Type B pancreatic cell (in vitro differentiated cells): ENCODE data around the gene SPATA6L. TPM values are rescaled to one million over a fixed set of nuclear protein-coding genes. Genes with fewer than 3 reads are reported as not detected.

Experiments
- DNase-seq: peaks from one replicate; pipeline ENCODE4 v3.0.0; 2021; ENCODE audit warnings: mixed read lengths; ENCODE audit not compliant: unreplicated experiment; ENCODE audit errors: extremely low spot score
- H3K27ac Mint-ChIP-seq: 2 replicates; pipeline ENCODE4 v1.8.0; 2021; ENCODE audit warnings: mild to moderate bottlenecking, mixed read lengths
- H3K27me3 Mint-ChIP-seq: 2 replicates; pipeline ENCODE4 v1.8.0; 2021; ENCODE audit warnings: mixed read lengths
- H3K36me3 Mint-ChIP-seq: 2 replicates; pipeline ENCODE4 v1.8.0; 2021; ENCODE audit warnings: mixed read lengths
- H3K4me1 Mint-ChIP-seq: one replicate; pipeline ENCODE4 v1.8.0; 2021; ENCODE audit warnings: mixed read lengths; ENCODE audit not compliant: unreplicated experiment
- H3K4me3 Mint-ChIP-seq: 2 replicates; pipeline ENCODE4 v1.8.0; 2021; ENCODE audit warnings: mild to moderate bottlenecking, mixed read lengths
- H3K9me3 Mint-ChIP-seq: 2 replicates; pipeline ENCODE4 v1.8.0; 2021; ENCODE audit warnings: mixed read lengths
- total RNA-seq: library from RNA; stranded (reverse); gene quantifications from 2 replicates; pipeline ENCODE4 v1.2.1, GENCODE V29; 2021; ENCODE audit warnings: low replicate concordance
- TF ChIP-seq, protein P1 (sequence below): fragments of 200-600 bp; sonication (generic); conservative IDR thresholded peaks from 2 replicates; pipeline ENCODE4 v1.5.0; 2021; ENCODE audit warnings: antibody characterized with exemption, mild to moderate bottlenecking

Gene SPATA6L
- total RNA-seq, 1 donor from 2014 or later, result 3.0 TPM

DNA sequence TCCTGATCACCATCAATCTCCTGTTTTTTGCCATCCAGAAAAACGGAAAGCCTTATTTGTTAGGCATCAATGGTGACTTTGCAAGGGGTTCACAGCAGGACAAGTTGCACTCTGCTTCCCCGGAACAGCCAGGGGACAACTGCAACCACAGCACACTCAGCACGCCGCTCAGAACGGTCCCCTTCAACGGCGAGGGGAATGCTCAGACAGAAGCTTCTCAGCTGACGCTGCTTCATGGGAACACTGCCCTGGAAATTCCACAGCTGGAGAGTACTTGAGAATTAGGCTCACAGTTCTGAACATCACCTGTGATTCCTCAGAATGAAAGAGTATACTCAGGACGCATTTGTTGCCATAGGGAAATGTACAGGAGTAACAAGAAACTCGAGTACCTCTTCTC is 44.3 kb downstream of the SPATA6L start:
- no peaks in the 10 kb centered on the region for H3K27me3 Mint-ChIP-seq
- peaks cover 3% of the 10 kb centered on the region for H3K9me3 Mint-ChIP-seq
- peaks cover 8% of the 10 kb centered on the region for H3K36me3 Mint-ChIP-seq
- no peak overlapping the region for H3K27ac Mint-ChIP-seq
- H3K4me1 Mint-ChIP-seq, result peaks cover 8% of the 10 kb centered on the region
- DNase-seq, result no peak
- TF ChIP-seq, protein P1, sequence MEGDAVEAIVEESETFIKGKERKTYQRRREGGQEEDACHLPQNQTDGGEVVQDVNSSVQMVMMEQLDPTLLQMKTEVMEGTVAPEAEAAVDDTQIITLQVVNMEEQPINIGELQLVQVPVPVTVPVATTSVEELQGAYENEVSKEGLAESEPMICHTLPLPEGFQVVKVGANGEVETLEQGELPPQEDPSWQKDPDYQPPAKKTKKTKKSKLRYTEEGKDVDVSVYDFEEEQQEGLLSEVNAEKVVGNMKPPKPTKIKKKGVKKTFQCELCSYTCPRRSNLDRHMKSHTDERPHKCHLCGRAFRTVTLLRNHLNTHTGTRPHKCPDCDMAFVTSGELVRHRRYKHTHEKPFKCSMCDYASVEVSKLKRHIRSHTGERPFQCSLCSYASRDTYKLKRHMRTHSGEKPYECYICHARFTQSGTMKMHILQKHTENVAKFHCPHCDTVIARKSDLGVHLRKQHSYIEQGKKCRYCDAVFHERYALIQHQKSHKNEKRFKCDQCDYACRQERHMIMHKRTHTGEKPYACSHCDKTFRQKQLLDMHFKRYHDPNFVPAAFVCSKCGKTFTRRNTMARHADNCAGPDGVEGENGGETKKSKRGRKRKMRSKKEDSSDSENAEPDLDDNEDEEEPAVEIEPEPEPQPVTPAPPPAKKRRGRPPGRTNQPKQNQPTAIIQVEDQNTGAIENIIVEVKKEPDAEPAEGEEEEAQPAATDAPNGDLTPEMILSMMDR, result no peak
- H3K4me3 Mint-ChIP-seq, result no peak overlapping the region

DNA sequence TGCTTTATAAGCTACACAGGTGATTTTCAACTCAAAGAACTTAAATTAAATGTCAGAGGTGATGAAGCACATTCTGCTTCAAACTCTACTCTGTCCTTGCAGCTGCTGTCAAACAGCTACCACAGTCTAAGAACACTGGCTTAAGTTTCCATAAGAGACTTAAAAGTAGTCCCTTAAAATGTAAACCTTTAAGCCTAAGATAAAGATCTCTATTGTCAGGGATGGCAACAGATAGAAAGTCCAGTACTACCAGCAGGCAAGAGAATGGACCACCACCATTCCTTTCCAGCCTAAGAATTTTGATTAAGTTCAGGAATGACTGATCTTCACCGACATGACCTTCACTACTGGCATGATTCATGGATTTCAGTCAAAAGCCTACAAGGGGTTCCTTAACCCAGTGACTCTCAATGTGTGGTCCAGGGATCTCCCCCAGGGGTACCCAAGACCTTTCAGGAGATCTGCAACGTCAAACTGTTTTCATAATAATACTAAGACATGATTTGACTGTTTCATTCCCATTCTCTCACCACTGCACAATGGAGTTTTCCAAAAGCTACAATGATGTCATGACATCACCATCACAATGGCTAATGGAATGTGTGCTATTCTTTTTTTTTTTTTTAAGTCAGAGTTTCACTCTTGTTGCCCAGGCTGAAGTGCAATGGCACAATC is 45.3 kb downstream of the SPATA6L start:
- no peak for DNase-seq
- Mint-ChIP-seq H3K36me3 (peaks cover 8% of the 10 kb centered on the region), H3K9me3 (peaks cover 3% of the 10 kb centered on the region), H3K27me3 (no peaks in the 10 kb centered on the region), H3K4me3 (no peak overlapping the region), H3K27ac (no peak overlapping the region), H3K4me1 (peaks cover 8% of the 10 kb centered on the region)
- TF ChIP-seq, protein P1, result no peak

DNA sequence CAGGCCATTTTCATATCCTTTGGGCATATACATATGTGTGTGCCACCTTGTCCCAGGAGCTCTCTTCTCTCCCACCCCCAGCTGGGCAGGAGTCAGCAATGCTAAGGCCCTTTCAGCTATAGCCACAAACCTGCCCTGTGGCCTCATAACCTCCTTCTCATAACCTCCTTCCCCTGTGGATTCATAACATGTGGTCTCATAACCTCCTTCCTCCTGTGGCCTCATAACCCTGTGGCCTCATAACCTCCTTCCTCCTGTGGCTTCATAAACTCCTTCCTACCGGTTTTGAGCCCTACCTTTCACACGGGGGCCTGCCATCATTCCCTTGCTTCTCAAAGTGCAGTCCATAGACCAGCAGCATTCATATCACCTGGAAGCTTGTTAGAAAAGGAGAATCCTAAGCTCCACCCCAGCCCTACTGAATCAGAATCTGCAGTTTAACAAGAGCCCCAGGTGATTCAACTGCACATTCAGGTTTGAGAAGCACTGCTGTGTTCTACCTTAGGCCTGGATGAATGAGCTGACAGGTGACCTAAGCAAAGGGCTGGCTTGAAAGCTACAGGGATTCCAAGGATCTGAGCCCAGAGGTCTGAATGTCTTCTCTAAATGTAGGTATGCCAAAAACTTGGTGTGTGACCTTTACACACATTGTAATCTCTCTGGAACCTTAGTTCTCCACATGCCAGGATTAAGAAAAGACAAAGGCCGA is 46.1 kb downstream of the SPATA6L start:
- H3K4me3 Mint-ChIP-seq, result peak overlapping the region; percentile 46
- peaks cover 8% of the 10 kb centered on the region for H3K36me3 Mint-ChIP-seq
- TF ChIP-seq, protein P1, result no peak
- no peak for DNase-seq
- no peaks in the 10 kb centered on the region for H3K27me3 Mint-ChIP-seq
- peak overlapping the region; percentile 57 for H3K27ac Mint-ChIP-seq
- H3K9me3 Mint-ChIP-seq, result peaks cover 3% of the 10 kb centered on the region
- peaks cover 8% of the 10 kb centered on the region for H3K4me1 Mint-ChIP-seq

DNA sequence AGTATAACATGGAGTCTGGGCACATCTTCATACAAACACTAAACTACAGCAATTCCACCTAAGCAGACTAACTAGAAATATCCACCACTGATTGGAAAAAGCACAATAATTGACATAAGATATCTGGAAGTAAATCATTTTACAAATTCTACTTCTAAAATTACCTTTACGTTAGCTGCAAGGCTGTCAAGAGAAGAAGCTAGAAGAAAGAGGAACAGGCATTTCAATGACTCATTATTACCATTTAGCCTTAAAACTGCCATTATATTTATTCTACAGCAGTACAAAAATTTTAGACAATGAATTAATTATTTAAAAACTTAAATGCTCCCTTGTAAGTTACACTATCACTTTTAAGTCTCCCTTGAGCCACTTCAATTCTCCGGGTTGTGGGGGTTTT is 47.6 kb downstream of the SPATA6L start:
- DNase-seq, result no peak
- H3K27ac Mint-ChIP-seq, result no peak overlapping the region
- TF ChIP-seq, protein P1, result no peak
- peaks cover 8% of the 10 kb centered on the region for H3K4me1 Mint-ChIP-seq
- no peaks in the 10 kb centered on the region for H3K27me3 Mint-ChIP-seq
- no peak overlapping the region for H3K4me3 Mint-ChIP-seq
- H3K9me3 Mint-ChIP-seq, result peaks cover 8% of the 10 kb centered on the region
- peaks cover 8% of the 10 kb centered on the region for H3K36me3 Mint-ChIP-seq

DNA sequence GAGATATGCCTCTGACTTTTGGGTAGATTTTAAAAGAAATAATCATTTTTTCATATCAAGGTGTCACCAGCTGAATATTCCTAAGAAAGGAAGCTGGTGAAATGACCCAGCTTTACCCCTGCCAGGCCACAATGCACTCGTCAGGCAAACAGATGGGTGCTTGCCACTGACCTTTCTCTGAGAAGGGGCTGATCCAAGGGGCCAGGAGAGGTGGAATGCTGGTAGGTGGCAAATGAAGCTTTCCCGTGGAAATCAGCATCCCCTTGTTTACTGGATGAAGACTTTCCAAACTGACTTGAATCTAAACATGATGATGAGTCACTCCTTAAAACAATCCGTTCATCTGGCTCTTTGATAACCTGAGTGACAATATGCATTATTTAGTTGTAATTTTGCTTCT is 48.5 kb downstream of the SPATA6L start:
- Mint-ChIP-seq H3K4me3 (no peak overlapping the region), H3K36me3 (peaks cover 8% of the 10 kb centered on the region), H3K27me3 (no peaks in the 10 kb centered on the region), H3K4me1 (peaks cover 8% of the 10 kb centered on the region), H3K9me3 (peaks cover 8% of the 10 kb centered on the region), H3K27ac (no peak overlapping the region)
- TF ChIP-seq, protein P1, result no peak
- no peak for DNase-seq
